GM23338 (cell line): ENCODE measurements around the gene TBC1D3B. TPM values are rescaled to one million over a fixed set of nuclear protein-coding genes. Genes with fewer than 3 reads are reported as not detected.
A peak's percentile ranks its signal among the peaks of the same experiment; 100 is the strongest.

ENCODE experiments used
- ATAC-seq: fragments of 200-7000 bp; cut with Tn5 transposase; 3 replicates; pipeline ENCODE4 v1.9.1; 2020
- DNase-seq: peaks from one replicate; pipeline ENCODE4 v3.0.0-alpha.2; 2015; ENCODE audit warnings: low spot score
- H2AFZ ChIP-seq: fragments of 200-600 bp; sonication (generic); 2 replicates; pipeline ENCODE4 v1.8.0; 2016; ENCODE audit warnings: antibody characterized with exemption, mild to moderate bottlenecking, moderate library complexity
- H3F3A ChIP-seq: fragments of 200-600 bp; sonication (generic); replicated peaks from 2 replicates; pipeline ENCODE4 v1.8.0; 2017; ENCODE audit warnings: antibody characterized with exemption, mixed run types, low read depth
- H3K27ac ChIP-seq: fragments of 200-600 bp; sonication (generic); 2 replicates; pipeline ENCODE4 v1.6.1; 2016; ENCODE audit warnings: low read depth
- H3K27me3 ChIP-seq: fragments of 200-600 bp; sonication (generic); 2 replicates; pipeline ENCODE4 v1.8.0; 2016; ENCODE audit warnings: mild to moderate bottlenecking, mixed run types, moderate library complexity; ENCODE audit not compliant: insufficient read depth
- H3K36me3 ChIP-seq: fragments of 200-600 bp; sonication (generic); 2 replicates; pipeline ENCODE4 v1.8.0; 2016; ENCODE audit warnings: mild to moderate bottlenecking; ENCODE audit not compliant: insufficient read depth
- H3K4me1 ChIP-seq: fragments of 200-600 bp; sonication (generic); 2 replicates; pipeline ENCODE4 v1.8.0; 2016; ENCODE audit warnings: mild to moderate bottlenecking, moderate library complexity; ENCODE audit not compliant: insufficient read depth
- H3K4me2 ChIP-seq: fragments of 200-600 bp; sonication (generic); 2 replicates; pipeline ENCODE4 v1.7.1; 2017; ENCODE audit warnings: mixed run types
- H3K4me3 ChIP-seq: fragments of 200-600 bp; sonication (generic); 2 replicates; pipeline ENCODE4 v1.6.1; 2016; ENCODE audit warnings: mixed run types
- H3K79me2 ChIP-seq: fragments of 200-600 bp; sonication (generic); replicated peaks from 2 replicates; pipeline ENCODE4 v1.8.0; 2017; ENCODE audit warnings: mild to moderate bottlenecking; ENCODE audit not compliant: insufficient read depth
- H3K9me2 ChIP-seq: fragments of 200-600 bp; sonication (generic); 2 replicates; pipeline ENCODE4 v1.8.0; 2017; ENCODE audit not compliant: insufficient read depth
- H4K20me1 ChIP-seq: fragments of 200-600 bp; sonication (generic); replicated peaks from 2 replicates; pipeline ENCODE4 v1.8.0; 2017; ENCODE audit warnings: mild to moderate bottlenecking; ENCODE audit not compliant: insufficient read depth
- H3K27ac Mint-ChIP-seq: 2 replicates; pipeline ENCODE4 v1.8.0; 2020; ENCODE audit warnings: inconsistent platforms, mild to moderate bottlenecking, moderate library complexity, mixed read lengths
- H3K27me3 Mint-ChIP-seq: 3 replicates; pipeline ENCODE4 v1.8.0; 2022; ENCODE audit warnings: low read depth, mild to moderate bottlenecking, moderate library complexity, mixed read lengths, inconsistent platforms; ENCODE audit not compliant: insufficient read depth, poor library complexity
- H3K36me3 Mint-ChIP-seq: 3 replicates; pipeline ENCODE4 v1.8.0; 2021; ENCODE audit warnings: low read depth, mild to moderate bottlenecking, inconsistent platforms, moderate library complexity, mixed read lengths
- H3K4me1 Mint-ChIP-seq: 3 replicates; pipeline ENCODE4 v1.8.0; 2020; ENCODE audit warnings: mild to moderate bottlenecking, inconsistent platforms, mixed read lengths
- H3K4me3 Mint-ChIP-seq: 3 replicates; pipeline ENCODE4 v1.8.0; 2021; ENCODE audit warnings: moderate library complexity, mild to moderate bottlenecking, inconsistent platforms, mixed read lengths
- H3K9me3 Mint-ChIP-seq: 3 replicates; pipeline ENCODE4 v1.8.0; 2020; ENCODE audit warnings: moderate library complexity, mild to moderate bottlenecking, inconsistent platforms, mixed read lengths
- CREB1 ChIP-seq: fragments of 250-450 bp; sonication (Bioruptor Pico); IDR thresholded peaks from 2 replicates; pipeline ENCODE4 v1.5.0; 2020; ENCODE audit warnings: low read depth, mild to moderate bottlenecking, moderate library complexity
- CTCF ChIP-seq, 2 experiments: fragments of 200-600 bp in 1 of 2; sonication (generic) in 1 of 2; conservative IDR thresholded peaks; 2 replicates each; pipeline versions ENCODE4 v1.5.1 to v1.6.1; 2016 to 2017; ENCODE audit warnings: antibody characterized with exemption in 2 of 2, low read depth in 2 of 2, mild to moderate bottlenecking in 2 of 2, moderate library complexity in 1 of 2
- ETS1 ChIP-seq: IDR thresholded peaks from 2 replicates; pipeline ENCODE4 v1.6.1; 2016; ENCODE audit warnings: antibody characterized with exemption
- EZH2 ChIP-seq: fragments of 200-600 bp; sonication (generic); IDR thresholded peaks from one replicate; pipeline ENCODE4 v1.8.0; 2017; ENCODE audit warnings: antibody characterized with exemption, mild to moderate bottlenecking, low read depth; ENCODE audit not compliant: unreplicated experiment
- EZH2phosphoT487 ChIP-seq: fragments of 200-600 bp; sonication (generic); IDR thresholded peaks from one replicate; pipeline ENCODE4 v1.8.1; 2018; ENCODE audit warnings: antibody characterized with exemption; ENCODE audit not compliant: unreplicated experiment
- JUNB ChIP-seq: IDR thresholded peaks from one replicate; pipeline ENCODE4 v1.6.1; 2016; ENCODE audit warnings: antibody characterized with exemption; ENCODE audit not compliant: unreplicated experiment
- NANOG ChIP-seq: IDR thresholded peaks from 2 replicates; pipeline ENCODE4 v1.6.1; 2016; ENCODE audit warnings: antibody characterized with exemption, borderline replicate concordance
- POLR2AphosphoS5 ChIP-seq: IDR thresholded peaks from 2 replicates; pipeline ENCODE4 v1.6.1; 2016; ENCODE audit warnings: antibody characterized with exemption, low read depth
- REST ChIP-seq: IDR thresholded peaks from one replicate; pipeline ENCODE4 v1.6.1; 2018; ENCODE audit warnings: antibody characterized with exemption; ENCODE audit not compliant: unreplicated experiment
- STAT1 ChIP-seq: IDR thresholded peaks from one replicate; pipeline ENCODE4 v1.6.1; 2016; ENCODE audit warnings: antibody characterized with exemption; ENCODE audit not compliant: unreplicated experiment
- ZNF114 ChIP-seq: fragments of 250-450 bp; sonication (Bioruptor Pico); IDR thresholded peaks from 2 replicates; pipeline ENCODE4 v1.5.0; 2020; ENCODE audit warnings: mild to moderate bottlenecking, moderate library complexity
- ZNF331 ChIP-seq: fragments of 250-450 bp; sonication (Bioruptor Pico); IDR thresholded peaks from 2 replicates; pipeline ENCODE4 v1.5.0; 2020; ENCODE audit warnings: low read depth, mild to moderate bottlenecking, moderate library complexity
- polyA plus RNA-seq: library from polyadenylated mRNA; unstranded; fragments of >200 nt; fragmentation: Nextera tagmentation; extraction: Ambion mirVana; gene quantifications from 2 replicates; pipeline ENCODE4 v1.2.1, GENCODE V29; 2016
- total RNA-seq: library from RNA; depleted of rRNA; stranded (reverse); fragments of >200 nt; shearing (Covaris generic); gene quantifications from 2 replicates; pipeline ENCODE4 v1.2.3, GENCODE V29; 2014

The TBC1D3B gene
- total and polyA plus RNA-seq, 2 experiments from 2014 or later: 0.95 to 1.3 TPM

- Histone ChIP-seq H3K4me1 (no peaks in the 10 kb centered on the region), H2AFZ (peak overlapping the region; percentile 100; the same call in 1 of the 2 replicates), H4K20me1 (no peaks in the 10 kb centered on the region), H3K27ac (no peak overlapping the region), H3K36me3 (no peaks in the 10 kb centered on the region), H3K4me3 (peak overlapping the region; percentile 89), H3K9me2 (no peaks in the 10 kb centered on the region; the same call in 1 of the 2 replicates), H3K27me3 (peaks cover 37% of the 10 kb centered on the region), H3K79me2 (no peaks in the 10 kb centered on the region), H3F3A (no peaks in the 10 kb centered on the region), H3K4me2 (peak overlapping the region; percentile 99)
- TF ChIP-seq CREB1 (no peak), NANOG (no peak), ZNF331 (CRISPR knock-in tag) (no peak), ZNF114 (CRISPR knock-in tag) (no peak), EZH2 (no peak), JUNB (no peak), EZH2phosphoT487 (no peak)
- ATAC-seq (peak; percentile 7; the same call in 2 of the 3 replicates), DNase-seq (no peak)
- Mint-ChIP-seq H3K9me3 (no peaks in the 10 kb centered on the region), H3K27me3 (peaks cover 30% of the 10 kb centered on the region), H3K4me1 (peaks cover 5% of the 10 kb centered on the region), H3K4me3 (peak overlapping the region; percentile 57), H3K27ac (no peak overlapping the region), H3K36me3 (no peaks in the 10 kb centered on the region)
Observed at GRCh38 chr17:36184023-36184765, 7.8 kb upstream of the TBC1D3B start.

GRCh38 chr17:36183001-36183971 is 6.8 kb upstream of the TBC1D3B start:
- Mint-ChIP-seq H3K36me3 (no peaks in the 10 kb centered on the region), H3K4me3 (peak overlapping the region; percentile 83), H3K4me1 (peaks cover 5% of the 10 kb centered on the region), H3K27me3 (peaks cover 30% of the 10 kb centered on the region), H3K27ac (no peak overlapping the region), H3K9me3 (no peaks in the 10 kb centered on the region)
- no peaks in the 10 kb centered on the region; the same call in 1 of the 2 replicates for H3K9me2 ChIP-seq
- H2AFZ ChIP-seq: peak overlapping the region; percentile 100
- H3K27me3 ChIP-seq: peaks cover 37% of the 10 kb centered on the region
- DNase-seq (peak; percentile 92), ATAC-seq (peak; percentile 88)
- H3F3A ChIP-seq: no peaks in the 10 kb centered on the region
- no peaks in the 10 kb centered on the region for H3K36me3 ChIP-seq
- H3K4me1 ChIP-seq: no peaks in the 10 kb centered on the region
- H4K20me1 ChIP-seq: no peaks in the 10 kb centered on the region
- peak overlapping the region; percentile 89 for H3K4me3 ChIP-seq
- peak overlapping the region; percentile 99 for H3K4me2 ChIP-seq
- no peaks in the 10 kb centered on the region for H3K79me2 ChIP-seq
- H3K27ac ChIP-seq: no peak overlapping the region
- TF ChIP-seq EZH2phosphoT487: no peak
- TF ChIP-seq ZNF331 (CRISPR knock-in tag): no peak
- no peak for TF ChIP-seq REST
- no peak for TF ChIP-seq ETS1
- no peak for TF ChIP-seq STAT1
- TF ChIP-seq POLR2AphosphoS5: peak; percentile 39; the same call in 1 of the 2 replicates
- no peak for TF ChIP-seq CREB1
- TF ChIP-seq JUNB: no peak
- peak in 1 of 2 experiments; percentile 59; a peak in 2 of 4 replicates for TF ChIP-seq CTCF (conservative IDR thresholded peaks at IDR 0.05; ENCODE audit: low read depth in 2 of 2)
- TF ChIP-seq EZH2: peak; percentile 69
